Activated naive CD8-positive, alpha-beta T cell treated with anti-CD3 and anti-CD28 coated beads, Interleukin-2, amount 50 U/mL, for 24 hours (primary cell): ENCODE results near the gene CALCB.
"Not testable (repeated sequence)": the region's sequence is repeated elsewhere in the genome, so short reads cannot be mapped to it uniquely, and the experiment has no call there.

Experiments used
- ATAC-seq: fragments of 150-1000 bp; cut with Tn5 transposase; one replicate; pipeline ENCODE4 v1.10.0; 2021
- DNase-seq: peaks from one replicate; pipeline ENCODE4 v3.0.0; 2021
- H3K27ac Mint-ChIP-seq: one replicate; pipeline ENCODE4 v1.8.0; 2021; ENCODE audit warnings: mild to moderate bottlenecking, mixed read lengths
- H3K27me3 Mint-ChIP-seq: one replicate; pipeline ENCODE4 v1.8.0; 2021; ENCODE audit warnings: mixed read lengths
- H3K36me3 Mint-ChIP-seq: one replicate; pipeline ENCODE4 v1.8.0; 2021; ENCODE audit warnings: low read depth, mixed read lengths
- H3K4me1 Mint-ChIP-seq: one replicate; pipeline ENCODE4 v1.8.0; 2021; ENCODE audit warnings: mixed read lengths
- H3K4me3 Mint-ChIP-seq: one replicate; pipeline ENCODE4 v1.8.0; 2021; ENCODE audit warnings: mild to moderate bottlenecking, moderate library complexity, mixed read lengths
- H3K9me3 Mint-ChIP-seq: one replicate; pipeline ENCODE4 v1.8.0; 2021; ENCODE audit warnings: mixed read lengths

Gene CALCB, protein sequence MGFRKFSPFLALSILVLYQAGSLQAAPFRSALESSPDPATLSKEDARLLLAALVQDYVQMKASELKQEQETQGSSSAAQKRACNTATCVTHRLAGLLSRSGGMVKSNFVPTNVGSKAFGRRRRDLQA

DNA sequence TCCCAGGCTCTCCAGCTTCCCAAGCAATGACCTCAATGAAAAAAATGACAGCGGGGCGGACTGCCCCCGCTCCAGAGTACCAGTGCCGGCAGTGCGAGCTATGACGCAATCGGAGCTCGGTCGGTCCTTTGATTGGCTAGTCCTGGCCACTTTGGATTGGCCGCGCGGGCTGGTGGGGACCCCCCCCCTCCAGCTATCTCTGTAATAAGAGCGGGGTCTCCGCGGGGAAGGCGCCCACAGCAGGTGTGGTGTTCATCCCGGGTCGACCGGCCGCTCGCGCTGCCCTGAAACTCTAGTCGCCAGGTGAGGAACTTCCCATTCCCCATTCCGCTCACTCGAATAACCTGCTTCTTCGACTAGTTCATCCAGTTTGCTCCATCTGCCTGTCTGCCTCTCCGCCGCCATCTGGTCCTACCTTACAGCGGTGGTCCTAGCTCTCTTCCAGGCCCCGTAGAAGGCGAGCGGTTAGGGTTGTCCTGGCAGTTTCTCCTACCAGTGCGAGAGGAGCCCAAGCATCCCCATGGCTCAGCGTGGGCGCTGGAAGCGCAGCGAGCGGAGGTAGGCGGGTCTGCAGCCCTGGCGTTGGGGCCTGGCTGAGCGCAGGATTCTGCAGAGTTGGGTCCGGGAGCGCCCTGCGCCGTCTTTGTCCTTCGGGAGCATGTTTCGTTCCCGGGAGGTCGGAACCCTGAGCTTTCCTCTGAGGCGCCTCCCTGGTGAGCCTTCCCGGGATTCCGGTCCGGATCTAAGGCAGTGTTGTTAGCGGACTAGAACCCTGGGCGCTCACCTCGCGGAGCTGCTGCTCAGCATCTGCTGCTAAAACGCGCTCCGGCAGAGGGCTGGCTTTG, at the start of gene CALCB:
Gene CALCB (plus strand): TSS at position 233 of the 845 bp plus-strand sequence. CDS start 1,126 bp downstream, outside the sequence.
- Mint-ChIP-seq H3K4me3 (peak within 1 kb of the TSS; percentile 76), H3K4me1 (peaks cover 19% of the 10 kb centered on the region), H3K36me3 (no peaks in the 10 kb centered on the region), H3K27me3 (peaks cover 23% of the 10 kb centered on the region), H3K27ac (peak within 1 kb of the TSS; percentile 43), H3K9me3 (peaks cover 12% of the 10 kb centered on the region)
- DNase-seq: peak; percentile 36
- ATAC-seq: peak; percentile 7

DNA sequence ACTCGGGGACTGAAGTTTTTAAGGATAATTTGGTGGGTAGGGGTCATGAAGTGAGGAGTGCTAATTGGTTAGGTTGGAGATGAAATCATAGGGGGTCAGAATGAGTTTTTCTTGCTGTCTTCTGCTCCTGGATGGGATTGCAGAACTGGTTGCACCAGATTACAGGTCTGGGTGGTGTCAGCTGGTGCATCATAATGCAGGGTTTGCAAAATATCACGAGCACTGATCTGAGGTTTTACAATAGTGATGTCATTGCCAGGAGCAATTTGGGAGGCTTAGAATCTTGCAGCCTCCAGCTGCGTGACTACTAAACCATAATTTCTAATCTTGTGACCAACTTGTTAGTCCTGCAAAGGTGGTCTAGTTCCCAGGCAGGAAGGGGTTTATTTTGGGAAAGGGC, 46.4 kb upstream of the CALCB start:
- Mint-ChIP-seq H3K27me3 (peaks cover 16% of the 10 kb centered on the region), H3K9me3 (no peaks in the 10 kb centered on the region), H3K4me1 (no peaks in the 10 kb centered on the region), H3K36me3 (no peaks in the 10 kb centered on the region), H3K27ac (no peak overlapping the region), H3K4me3 (no peak overlapping the region)
- no peak for ATAC-seq
- no peak for DNase-seq

DNA sequence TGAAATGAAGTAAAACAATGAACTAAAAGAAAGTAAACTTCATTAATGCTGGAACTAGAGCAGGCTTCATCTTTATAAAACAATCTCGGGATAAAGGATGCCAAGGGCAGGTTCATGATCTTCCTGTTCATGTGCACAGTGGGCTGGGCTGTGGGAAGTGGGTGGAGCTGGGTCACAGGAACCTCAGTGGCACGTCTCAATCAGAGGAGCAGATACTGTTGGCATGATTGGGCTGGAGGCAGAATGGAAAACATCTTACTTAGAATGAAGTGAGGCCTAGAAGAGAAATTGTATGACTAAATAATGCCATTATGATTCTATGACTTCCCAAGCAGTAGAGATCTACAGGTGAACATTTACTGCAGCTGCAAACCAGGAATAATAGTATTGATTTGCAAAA, 45.4 kb upstream of the CALCB start:
- H3K36me3 Mint-ChIP-seq: no peaks in the 10 kb centered on the region
- H3K27ac Mint-ChIP-seq: no peak overlapping the region

DNA sequence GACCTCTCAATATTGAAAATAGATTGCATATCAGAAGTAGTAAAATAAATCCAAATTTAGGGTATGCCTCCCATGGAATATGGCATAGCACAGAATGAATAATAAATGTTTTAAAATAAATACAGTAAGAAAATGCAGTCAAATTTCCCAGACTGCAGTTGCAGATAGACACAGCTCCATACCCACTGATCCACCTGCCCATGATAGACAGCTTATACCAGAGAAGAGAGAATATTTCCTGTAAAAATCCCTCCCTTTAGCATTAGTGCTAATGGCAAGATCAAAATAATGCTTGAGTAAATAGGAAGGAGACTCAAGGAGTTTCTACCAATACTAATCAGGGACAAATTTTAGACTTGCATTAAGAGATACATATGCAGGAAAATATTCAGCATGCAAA, 45.0 kb upstream of the CALCB start:
- Mint-ChIP-seq H3K9me3 (no peaks in the 10 kb centered on the region), H3K4me1 (no peaks in the 10 kb centered on the region), H3K36me3 (no peaks in the 10 kb centered on the region), H3K4me3 (no peak overlapping the region), H3K27ac (no peak overlapping the region), H3K27me3 (peaks cover 14% of the 10 kb centered on the region)
- ATAC-seq: no peak
- no peak for DNase-seq

More for the DNA sequence above, 45.4 kb upstream of the CALCB start:
- ATAC-seq: peak; percentile 57
- Mint-ChIP-seq H3K4me1 (no peaks in the 10 kb centered on the region), H3K27me3 (peaks cover 14% of the 10 kb centered on the region), H3K9me3 (no peaks in the 10 kb centered on the region), H3K4me3 (no peak overlapping the region)
- DNase-seq: no peak

DNA sequence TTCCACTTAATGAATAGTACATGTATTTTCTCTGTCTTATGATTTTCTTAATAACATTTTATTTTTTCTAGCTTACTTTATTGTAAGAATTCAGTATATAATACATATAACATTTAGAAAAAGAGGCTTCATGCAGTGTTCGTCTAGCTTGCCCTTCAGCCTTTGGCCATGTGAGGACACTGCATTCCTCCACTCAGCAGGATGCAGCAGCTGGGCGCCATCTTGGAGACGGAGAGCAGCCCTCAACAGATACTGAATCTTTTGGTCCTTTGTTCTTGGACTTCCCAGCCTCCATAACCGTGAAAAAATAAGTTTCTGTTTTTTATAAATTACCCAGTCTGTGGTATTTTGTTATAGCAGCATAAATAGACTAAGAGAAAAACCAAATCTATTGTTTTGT, 41.4 kb upstream of the CALCB start:
- H3K27ac Mint-ChIP-seq, ATAC-seq, H3K4me1 Mint-ChIP-seq, H3K4me3 Mint-ChIP-seq, H3K9me3 Mint-ChIP-seq, DNase-seq, H3K36me3 Mint-ChIP-seq: not testable (repeated sequence)
- peaks cover 15% of the 10 kb centered on the region for H3K27me3 Mint-ChIP-seq

DNA sequence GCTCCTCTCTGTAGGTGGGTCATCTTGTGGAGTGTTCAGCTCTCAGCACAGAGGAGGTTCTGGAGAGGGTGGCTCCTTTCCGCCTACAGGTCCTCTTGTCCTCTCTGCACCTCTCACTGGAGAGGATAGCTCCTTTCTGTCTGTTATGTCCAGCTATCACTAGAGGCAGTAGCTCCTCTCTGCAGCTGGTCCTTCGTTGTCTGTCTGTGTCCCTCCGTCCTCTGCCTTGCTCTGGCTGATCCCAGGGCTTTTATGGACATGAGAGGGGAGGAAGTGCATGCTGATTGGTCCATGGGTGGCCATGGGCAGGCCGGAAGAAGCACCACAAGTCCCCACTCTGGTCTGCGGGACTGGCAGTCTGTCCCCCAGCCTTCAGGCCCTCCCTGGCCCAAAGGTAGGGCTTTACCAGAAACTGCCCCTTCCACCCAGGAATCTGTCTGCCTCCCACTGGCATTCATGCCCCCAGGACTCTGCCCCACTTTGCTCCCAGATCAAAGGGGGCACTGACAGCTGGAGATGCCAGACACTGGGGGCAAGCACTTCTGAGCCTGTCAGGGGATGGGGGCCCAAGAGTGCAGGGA, 38.6 kb upstream of the CALCB start:
- Mint-ChIP-seq H3K4me1 (no peaks in the 10 kb centered on the region), H3K27ac (no peak overlapping the region), H3K36me3 (no peaks in the 10 kb centered on the region), H3K27me3 (peaks cover 15% of the 10 kb centered on the region), H3K4me3 (no peak overlapping the region), H3K9me3 (no peaks in the 10 kb centered on the region)
- ATAC-seq: no peak
- DNase-seq: no peak

DNA sequence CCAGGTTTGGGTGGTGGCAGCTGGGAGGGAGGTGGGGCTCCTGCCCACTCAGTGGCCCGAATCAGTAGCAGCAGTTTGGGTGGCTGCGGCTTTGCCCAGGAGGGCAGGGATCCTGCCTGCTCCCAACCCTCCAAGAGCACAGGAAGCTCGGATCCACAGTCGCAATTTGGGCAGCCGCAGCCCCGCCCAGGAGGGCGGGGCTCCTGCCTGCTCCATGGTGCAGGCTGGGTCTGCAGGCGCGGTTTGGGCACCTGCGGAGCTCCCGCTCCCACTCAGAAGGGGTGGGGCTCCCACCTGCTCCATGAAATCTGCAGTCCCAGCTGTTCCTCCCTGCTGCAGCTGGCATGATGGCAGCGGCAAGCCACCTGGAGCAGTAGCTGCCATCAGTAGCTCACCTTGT, 38.1 kb upstream of the CALCB start:
- ATAC-seq: no peak
- Mint-ChIP-seq H3K4me3 (no peak overlapping the region), H3K36me3 (no peaks in the 10 kb centered on the region), H3K27me3 (peaks cover 12% of the 10 kb centered on the region), H3K27ac (no peak overlapping the region), H3K4me1 (no peaks in the 10 kb centered on the region), H3K9me3 (no peaks in the 10 kb centered on the region)
- DNase-seq: no peak

DNA sequence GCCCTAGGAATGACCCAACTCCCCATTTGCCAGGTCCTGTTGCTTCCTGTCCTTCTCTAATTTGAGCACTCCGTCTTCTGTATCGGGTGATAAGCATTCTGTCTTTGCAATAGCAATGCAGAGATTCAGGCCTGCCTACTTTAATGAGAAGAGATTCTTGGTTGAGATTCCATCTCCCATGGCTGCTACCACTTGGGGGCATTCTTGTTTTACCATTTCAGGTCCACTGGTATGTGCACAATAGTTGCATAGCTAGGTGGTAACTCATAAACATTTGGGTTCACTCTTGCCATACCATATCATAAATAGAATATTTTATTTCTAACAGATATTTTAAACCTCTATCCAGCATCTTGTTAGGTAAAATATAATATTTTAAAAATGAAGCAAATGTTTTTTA, 34.4 kb upstream of the CALCB start:
- H3K36me3 Mint-ChIP-seq: no peaks in the 10 kb centered on the region
- no peak overlapping the region for H3K4me3 Mint-ChIP-seq
- ATAC-seq: no peak
- DNase-seq: no peak
- H3K27me3 Mint-ChIP-seq: peaks cover 8% of the 10 kb centered on the region
- H3K4me1 Mint-ChIP-seq: no peaks in the 10 kb centered on the region
- H3K9me3 Mint-ChIP-seq: no peaks in the 10 kb centered on the region
- no peak overlapping the region for H3K27ac Mint-ChIP-seq

DNA sequence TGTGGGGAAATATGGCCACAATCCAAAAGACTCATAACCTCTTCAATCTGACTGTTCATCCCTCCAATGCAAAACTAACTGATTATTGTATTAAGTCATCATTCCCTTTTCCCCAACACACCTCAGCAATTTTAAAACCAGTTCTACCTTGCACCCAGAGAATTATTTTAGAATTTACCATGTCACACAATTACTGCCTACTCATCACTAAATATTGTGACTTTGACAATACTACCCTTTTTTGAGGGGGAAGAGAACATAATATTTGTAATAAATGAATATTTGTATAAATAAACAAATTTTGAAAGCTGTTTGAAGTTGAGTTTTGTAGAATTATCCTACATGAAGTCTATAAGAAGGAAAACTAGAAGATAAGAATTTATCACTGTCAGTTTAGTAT, 28.2 kb upstream of the CALCB start:
- no peaks in the 10 kb centered on the region for H3K4me1 Mint-ChIP-seq
- H3K27ac Mint-ChIP-seq: no peak overlapping the region
- ATAC-seq (no peak), DNase-seq (no peak)
- no peak overlapping the region for H3K4me3 Mint-ChIP-seq
- no peaks in the 10 kb centered on the region for H3K9me3 Mint-ChIP-seq
- no peaks in the 10 kb centered on the region for H3K36me3 Mint-ChIP-seq
- peaks cover 8% of the 10 kb centered on the region for H3K27me3 Mint-ChIP-seq

DNA sequence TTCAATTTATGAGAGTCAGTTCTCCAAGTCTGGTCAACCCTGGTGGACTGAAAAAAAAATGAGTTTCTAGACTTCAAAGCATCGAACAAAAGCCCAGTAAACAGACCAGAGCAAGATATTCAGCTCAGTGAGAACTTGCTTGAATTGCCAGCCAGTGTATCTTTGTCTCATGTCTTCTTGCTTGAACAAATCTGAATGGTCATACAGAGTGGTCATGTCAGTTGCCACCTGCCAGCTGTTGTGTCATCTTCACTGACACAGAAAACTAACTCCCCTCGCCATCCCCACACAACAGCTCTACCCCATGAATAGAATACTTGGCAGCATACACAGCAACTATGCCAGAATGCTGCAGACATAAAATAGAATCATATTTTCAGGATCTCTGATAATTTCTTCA, 27.5 kb upstream of the CALCB start:
- no peak for ATAC-seq
- no peaks in the 10 kb centered on the region for H3K36me3 Mint-ChIP-seq
- no peaks in the 10 kb centered on the region for H3K9me3 Mint-ChIP-seq
- no peak for DNase-seq
- H3K27ac Mint-ChIP-seq: no peak overlapping the region
- H3K4me1 Mint-ChIP-seq: no peaks in the 10 kb centered on the region
- H3K27me3 Mint-ChIP-seq: peaks cover 8% of the 10 kb centered on the region
- no peak overlapping the region for H3K4me3 Mint-ChIP-seq

DNA sequence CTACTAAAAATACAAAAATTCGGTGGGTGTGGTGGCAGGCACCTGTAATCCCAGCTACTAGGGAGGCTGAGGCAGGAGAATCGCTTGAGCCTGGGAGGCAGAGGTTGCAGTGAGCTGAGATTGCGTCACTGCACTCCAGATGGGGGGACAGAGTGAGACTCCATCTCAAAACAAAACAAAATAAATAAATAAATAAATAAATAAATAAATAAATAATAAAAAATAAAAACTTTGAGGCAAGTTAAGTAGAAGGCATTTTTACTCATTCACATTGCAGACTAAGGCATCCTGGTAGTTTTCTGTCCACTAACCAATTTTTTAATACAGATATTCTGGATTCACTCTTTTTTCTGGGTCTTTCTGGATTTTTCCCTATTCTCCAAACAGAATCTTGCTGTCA, 26.7 kb upstream of the CALCB start:
- H3K4me3 Mint-ChIP-seq, H3K27ac Mint-ChIP-seq, ATAC-seq, H3K9me3 Mint-ChIP-seq, H3K36me3 Mint-ChIP-seq, H3K27me3 Mint-ChIP-seq, DNase-seq, H3K4me1 Mint-ChIP-seq: not testable (repeated sequence)

DNA sequence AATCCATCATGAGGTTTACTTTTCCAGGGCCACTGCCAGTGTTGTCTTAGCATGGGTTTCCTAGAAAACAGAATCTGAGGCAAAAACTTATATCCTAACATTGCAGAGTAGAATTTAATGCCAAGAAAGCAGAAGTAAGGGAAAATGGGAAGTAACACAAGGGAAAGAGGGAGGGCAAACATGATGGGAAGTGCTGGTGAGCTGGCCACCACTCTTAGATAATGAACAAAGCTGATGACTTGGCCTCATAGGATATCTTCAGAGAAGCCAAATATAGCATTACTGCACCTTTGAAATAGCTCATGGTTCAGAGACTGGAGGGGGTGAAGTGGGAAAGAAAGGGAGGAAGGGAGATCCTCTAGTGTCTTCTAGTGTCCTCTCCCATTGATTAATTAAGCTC, 24.8 kb upstream of the CALCB start:
- peaks cover 10% of the 10 kb centered on the region for H3K27me3 Mint-ChIP-seq

DNA sequence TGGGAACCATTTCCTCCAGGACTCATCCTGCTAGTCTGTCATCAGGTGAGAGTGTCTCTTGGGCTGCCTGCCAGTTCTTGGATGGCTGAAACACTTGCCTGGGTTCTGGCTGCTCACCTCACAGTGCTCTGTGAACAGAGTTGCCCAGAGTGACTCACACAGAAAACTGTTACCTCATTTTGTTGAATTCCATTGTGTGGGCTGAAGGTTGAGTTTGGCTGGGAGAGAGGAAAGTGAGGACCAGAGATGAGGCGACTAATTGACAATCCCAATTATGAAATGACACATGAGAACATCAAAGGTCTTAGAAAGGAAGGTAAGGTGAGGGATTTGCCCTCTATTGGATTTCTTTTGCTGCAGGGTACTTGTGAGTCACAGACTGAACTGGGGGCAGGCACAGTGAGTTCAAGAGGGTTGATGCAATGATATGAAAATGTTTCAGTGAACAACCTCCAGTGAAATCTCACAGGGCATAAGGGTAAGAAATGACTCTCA, 20.2 kb upstream of the CALCB start:
- no peaks in the 10 kb centered on the region for H3K36me3 Mint-ChIP-seq
- no peak overlapping the region for H3K4me3 Mint-ChIP-seq
- H3K27ac Mint-ChIP-seq: no peak overlapping the region
- no peaks in the 10 kb centered on the region for H3K9me3 Mint-ChIP-seq
- ATAC-seq (peak; percentile 91), DNase-seq (peak; percentile 20)
- peaks cover 7% of the 10 kb centered on the region for H3K27me3 Mint-ChIP-seq
- H3K4me1 Mint-ChIP-seq: peaks cover 25% of the 10 kb centered on the region

More for the DNA sequence above, 24.8 kb upstream of the CALCB start:
- no peak overlapping the region for H3K27ac Mint-ChIP-seq
- no peaks in the 10 kb centered on the region for H3K9me3 Mint-ChIP-seq
- no peak overlapping the region for H3K4me3 Mint-ChIP-seq
- H3K36me3 Mint-ChIP-seq: no peaks in the 10 kb centered on the region
- peaks cover 9% of the 10 kb centered on the region for H3K4me1 Mint-ChIP-seq
- ATAC-seq: no peak
- DNase-seq: no peak

DNA sequence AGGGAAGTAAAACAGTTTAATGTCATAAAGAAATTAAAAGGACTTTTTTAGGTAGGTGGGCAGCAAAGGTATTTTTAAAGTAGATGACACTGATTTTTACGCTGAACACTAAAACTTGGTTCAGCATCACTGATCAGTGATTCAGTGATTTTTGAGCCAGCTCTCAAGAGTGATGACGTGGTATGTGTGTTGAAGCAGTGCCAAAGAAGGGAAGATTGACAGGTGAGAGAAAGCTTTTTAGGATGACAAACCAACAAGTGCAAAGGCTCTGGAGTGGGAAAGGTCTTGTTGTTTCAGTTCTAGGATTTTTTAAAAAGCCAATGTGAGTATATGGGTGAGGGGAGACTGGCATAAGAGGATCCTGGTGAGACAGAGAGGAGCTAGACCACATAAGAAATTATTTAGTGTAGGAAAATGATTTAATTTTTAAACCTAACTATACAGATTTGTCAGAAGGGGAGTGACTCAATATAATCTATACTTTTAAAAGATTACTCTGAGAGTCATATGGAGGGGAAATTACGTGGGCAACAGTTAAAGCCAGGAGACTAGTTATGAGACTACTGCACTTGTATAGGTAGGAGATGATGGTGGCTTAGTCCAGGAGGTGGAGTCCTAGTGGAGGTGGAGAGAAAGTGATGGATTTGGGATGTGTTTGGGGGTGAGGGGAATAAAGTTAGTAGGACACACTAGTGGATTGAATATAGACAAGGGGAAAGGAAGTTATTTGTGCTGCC, 17.6 kb upstream of the CALCB start:
- ATAC-seq (no peak), DNase-seq (no peak)
- Mint-ChIP-seq H3K36me3 (no peaks in the 10 kb centered on the region), H3K4me1 (peaks cover 33% of the 10 kb centered on the region), H3K9me3 (no peaks in the 10 kb centered on the region), H3K27me3 (peaks cover 7% of the 10 kb centered on the region), H3K27ac (peak overlapping the region; percentile 25), H3K4me3 (no peak overlapping the region)
